Neural progenitor cell (in vitro differentiated cells): ENCODE data around the gene TMEM238. TPM values are rescaled to one million over a fixed set of nuclear protein-coding genes. Genes with fewer than 3 reads are reported as not detected.
"Not testable (repeated sequence)": the region's sequence is repeated elsewhere in the genome, so short reads cannot be mapped to it uniquely, and the experiment has no call there.

ENCODE experiments used
- DNase-seq: peaks from one replicate; pipeline ENCODE4 v3.0.0-alpha.2; 2016; ENCODE audit warnings: low spot score
- H2AFZ ChIP-seq: fragments of 200-600 bp; sonication (generic); replicated peaks from 2 replicates; pipeline ENCODE4 v1.6.1; 2016; ENCODE audit warnings: antibody characterized with exemption
- H3F3A ChIP-seq: fragments of 200-600 bp; sonication (generic); 2 replicates; pipeline ENCODE4 v1.6.1; 2016; ENCODE audit warnings: antibody characterized with exemption, low read depth
- H3K27ac ChIP-seq: fragments of 200-600 bp; sonication (generic); 2 replicates; pipeline ENCODE4 v1.5.1; 2016; ENCODE audit warnings: mild to moderate bottlenecking
- H3K27me3 ChIP-seq: fragments of 200-600 bp; sonication (generic); 2 replicates; pipeline ENCODE4 v1.6.1; 2016; ENCODE audit warnings: mild to moderate bottlenecking, moderate library complexity
- H3K36me3 ChIP-seq: fragments of 200-600 bp; sonication (generic); 2 replicates; pipeline ENCODE4 v1.5.1; 2016
- H3K4me1 ChIP-seq: fragments of 200-600 bp; sonication (generic); 2 replicates; pipeline ENCODE4 v1.6.1; 2016; ENCODE audit warnings: mixed run types
- H3K4me2 ChIP-seq: fragments of 200-600 bp; sonication (generic); 2 replicates; pipeline ENCODE4 v1.6.1; 2016
- H3K4me3 ChIP-seq: fragments of 200-600 bp; sonication (generic); 2 replicates; pipeline ENCODE4 v1.5.1; 2016
- H3K79me2 ChIP-seq: fragments of 200-600 bp; sonication (generic); 2 replicates; pipeline ENCODE4 v1.6.1; 2016; ENCODE audit warnings: low read depth
- H3K9ac ChIP-seq: fragments of 200-600 bp; sonication (generic); 2 replicates; pipeline ENCODE4 v1.6.1; 2016
- H3K9me3 ChIP-seq: fragments of 200-600 bp; sonication (generic); 2 replicates; pipeline ENCODE4 v1.5.1; 2016; ENCODE audit warnings: low read depth
- H4K20me1 ChIP-seq: fragments of 200-600 bp; sonication (generic); 2 replicates; pipeline ENCODE4 v1.6.1; 2016; ENCODE audit warnings: low read depth
- H3K27ac Mint-ChIP-seq: 3 replicates; pipeline ENCODE4 v1.8.0; 2021; ENCODE audit warnings: mixed read lengths
- H3K27me3 Mint-ChIP-seq: 2 replicates; pipeline ENCODE4 v1.8.0; 2022; ENCODE audit warnings: low read depth, mild to moderate bottlenecking, inconsistent platforms, moderate library complexity, mixed read lengths; ENCODE audit not compliant: insufficient read depth
- H3K36me3 Mint-ChIP-seq: 3 replicates; pipeline ENCODE4 v1.8.0; 2021; ENCODE audit warnings: mixed read lengths
- H3K4me1 Mint-ChIP-seq: 3 replicates; pipeline ENCODE4 v1.8.0; 2021; ENCODE audit warnings: mixed read lengths
- H3K4me3 Mint-ChIP-seq: 3 replicates; pipeline ENCODE4 v1.8.0; 2021; ENCODE audit warnings: mild to moderate bottlenecking, moderate library complexity, mixed read lengths
- H3K9me3 Mint-ChIP-seq: 3 replicates; pipeline ENCODE4 v1.8.0; 2020; ENCODE audit warnings: mixed read lengths
- CTCF ChIP-seq: fragments of 200-600 bp; sonication (generic); IDR thresholded peaks from 2 replicates; pipeline ENCODE4 v1.5.1; 2017; ENCODE audit warnings: antibody characterized with exemption, mild to moderate bottlenecking
- EZH2 ChIP-seq: fragments of 200-600 bp; sonication (generic); IDR thresholded peaks from 2 replicates; pipeline ENCODE4 v1.6.1; 2017; ENCODE audit warnings: antibody characterized with exemption, mild to moderate bottlenecking, moderate library complexity
- EZH2phosphoT487 ChIP-seq: fragments of 200-600 bp; sonication (generic); IDR thresholded peaks from 2 replicates; pipeline ENCODE4 v1.6.1; 2017; ENCODE audit warnings: antibody characterized with exemption
- total RNA-seq: library from RNA; depleted of rRNA; stranded (reverse); fragments of >200 nt; gene quantifications from 2 replicates; pipeline ENCODE4 v1.2.3, GENCODE V29; 2015; ENCODE audit warnings: low replicate concordance

TMEM238 gene
- total RNA-seq, 1 donor from 2014 or later = not detected

GRCh38 chr19:55339105-55339888 is 44.8 kb downstream of the TMEM238 start, which contains the start of gene KMT5C:
Gene KMT5C, plus strand, starts transcription at chr19:55339876. Its CDS starts 2,061 bp downstream, at chr19:55341937.
- Histone ChIP-seq H3K4me3 (peak within 1 kb of the TSS; percentile 95), H3K27ac (peak within 1 kb of the TSS; percentile 88), H3F3A (peaks cover 13% of the 10 kb centered on the region), H3K9ac (peak within 1 kb of the TSS; percentile 74), H3K79me2 (peaks cover 26% of the 10 kb centered on the region), H3K27me3 (no peaks in the 10 kb centered on the region), H3K36me3 (no peaks in the 10 kb centered on the region), H3K4me1 (peaks cover 8% of the 10 kb centered on the region), H3K4me2 (peak within 1 kb of the TSS; percentile 84), H4K20me1 (peaks cover 27% of the 10 kb centered on the region), H2AFZ (peak within 1 kb of the TSS; percentile 63), H3K9me3 (no peaks in the 10 kb centered on the region)
- no peak for TF ChIP-seq EZH2phosphoT487
- peak; percentile 19 for TF ChIP-seq CTCF
- H3K36me3 Mint-ChIP-seq = peaks cover 8% of the 10 kb centered on the region
- peak; percentile 100 for DNase-seq
- peak within 1 kb of the TSS; percentile 98 for H3K4me3 Mint-ChIP-seq
- H3K9me3 Mint-ChIP-seq = no peaks in the 10 kb centered on the region
- peak within 1 kb of the TSS; percentile 98 for H3K27ac Mint-ChIP-seq
- peaks cover 12% of the 10 kb centered on the region for H3K27me3 Mint-ChIP-seq
- peaks cover 18% of the 10 kb centered on the region for H3K4me1 Mint-ChIP-seq

DNA sequence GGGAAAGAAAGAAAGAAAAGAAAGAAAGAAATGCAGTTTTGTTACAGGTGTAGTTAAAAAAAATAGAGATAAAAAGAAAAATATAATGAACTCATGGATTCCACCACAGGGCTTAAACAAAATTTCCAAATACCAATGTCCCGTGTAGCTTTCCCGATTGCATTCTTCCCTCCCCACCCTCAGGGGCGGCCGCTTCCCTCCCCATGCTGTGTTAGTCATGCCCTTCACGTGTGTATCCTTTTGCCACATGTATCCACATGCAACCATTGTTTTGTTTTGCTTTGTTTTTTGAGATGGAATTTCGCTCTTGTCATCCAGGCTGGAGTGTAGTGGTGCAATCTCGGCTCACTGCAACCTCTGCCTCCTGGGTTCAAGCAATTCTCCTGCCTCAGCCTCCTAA is 48.0 kb downstream of the TMEM238 start:
- Mint-ChIP-seq H3K4me1 (peaks cover 12% of the 10 kb centered on the region), H3K27me3 (peaks cover 19% of the 10 kb centered on the region), H3K36me3 (no peaks in the 10 kb centered on the region), H3K4me3 (no peak overlapping the region), H3K9me3 (no peaks in the 10 kb centered on the region), H3K27ac (no peak overlapping the region)
- H3K4me3 ChIP-seq = no peak overlapping the region
- H3F3A ChIP-seq = peaks cover 13% of the 10 kb centered on the region
- no peak overlapping the region for H3K27ac ChIP-seq
- no peak for TF ChIP-seq CTCF
- no peak for TF ChIP-seq EZH2phosphoT487
- TF ChIP-seq EZH2 = no peak
- H3K9me3 ChIP-seq = no peaks in the 10 kb centered on the region
- H2AFZ ChIP-seq = no peak overlapping the region
- H3K79me2 ChIP-seq = peaks cover 13% of the 10 kb centered on the region
- no peaks in the 10 kb centered on the region for H3K4me1 ChIP-seq
- DNase-seq = no peak
- H3K9ac ChIP-seq = no peak overlapping the region
- no peaks in the 10 kb centered on the region for H4K20me1 ChIP-seq
- no peak overlapping the region for H3K4me2 ChIP-seq
- H3K27me3 ChIP-seq = no peaks in the 10 kb centered on the region
- H3K36me3 ChIP-seq = no peaks in the 10 kb centered on the region

GRCh38 chr19:55333870-55334269 is 50.2 kb downstream of the TMEM238 start:
- Histone ChIP-seq H3K4me1 (no peaks in the 10 kb centered on the region), H3K9me3 (no peaks in the 10 kb centered on the region), H3K4me3 (no peak overlapping the region), H3K9ac (no peak overlapping the region), H2AFZ (no peak overlapping the region), H3F3A (peaks cover 8% of the 10 kb centered on the region), H3K4me2 (no peak overlapping the region), H3K27ac (no peak overlapping the region), H3K79me2 (no peaks in the 10 kb centered on the region), H4K20me1 (no peaks in the 10 kb centered on the region), H3K36me3 (no peaks in the 10 kb centered on the region), H3K27me3 (no peaks in the 10 kb centered on the region)
- H3K9me3 Mint-ChIP-seq = peaks cover 2% of the 10 kb centered on the region
- no peak for DNase-seq
- TF ChIP-seq EZH2phosphoT487 = no peak
- no peak for TF ChIP-seq CTCF
- TF ChIP-seq EZH2 = no peak
- no peak overlapping the region for H3K4me3 Mint-ChIP-seq
- peaks cover 16% of the 10 kb centered on the region for H3K27me3 Mint-ChIP-seq
- H3K4me1 Mint-ChIP-seq = peaks cover 12% of the 10 kb centered on the region
- no peak overlapping the region for H3K27ac Mint-ChIP-seq
- no peaks in the 10 kb centered on the region for H3K36me3 Mint-ChIP-seq

GRCh38 chr19:55329791-55330190 is 54.3 kb downstream of the TMEM238 start:
- H3K4me2 ChIP-seq, H3K9me3 Mint-ChIP-seq, H3K36me3 Mint-ChIP-seq, H3K9ac ChIP-seq, DNase-seq, H3K27me3 Mint-ChIP-seq, H3K27ac Mint-ChIP-seq, H3K4me1 Mint-ChIP-seq, H3K4me3 Mint-ChIP-seq, H3F3A ChIP-seq, H3K27me3 ChIP-seq, H3K36me3 ChIP-seq, H4K20me1 ChIP-seq, H3K9me3 ChIP-seq, H3K27ac ChIP-seq, H3K4me1 ChIP-seq, H2AFZ ChIP-seq, H3K79me2 ChIP-seq, H3K4me3 ChIP-seq: not testable (repeated sequence)
